Measurements from ENCODE around the gene TNFRSF12A. TPM values are rescaled to one million over a fixed set of nuclear protein-coding genes. Genes with fewer than 3 reads are reported as not detected.
A peak's percentile ranks its signal among the peaks of the same experiment; 100 is the strongest.

Gene TNFRSF12A
- total RNA-seq, 2 donors from 2014 or later: 36.8 to 280 TPM

- no peaks in the 10 kb centered on the region for H3K9me3 ChIP-seq
- peak overlapping the region in 1 of 2 donors; percentile 51 for H3K27ac ChIP-seq
- peaks cover 0 to 16% of the 10 kb centered on the region in 2 donors for H3K27me3 ChIP-seq
- H3K4me3 ChIP-seq: peak overlapping the region; percentile 32 to 45
- DNase-seq (ENCODE audit: low spot score): no peak
- H3K36me3 ChIP-seq: no peaks in the 10 kb centered on the region
- H3K4me1 ChIP-seq: peaks cover 0 to 5% of the 10 kb centered on the region in 2 donors
- no peak for TF ChIP-seq CTCF (IDR thresholded peaks at IDR 0.05)
These were observed 15.3 kb upstream of the TNFRSF12A start for GRCh38 chr16:3004781-3005284.

- no peak overlapping the region for H3K27ac ChIP-seq
- H3K9me3 ChIP-seq: no peaks in the 10 kb centered on the region
- H3K27me3 ChIP-seq: peaks cover 7 to 16% of the 10 kb centered on the region in 2 donors
- no peak overlapping the region for H3K4me3 ChIP-seq
- DNase-seq (ENCODE audit: low spot score): no peak
- TF ChIP-seq CTCF (IDR thresholded peaks at IDR 0.05): no peak
- no peaks in the 10 kb centered on the region for H3K36me3 ChIP-seq
- H3K4me1 ChIP-seq: peaks cover 0 to 5% of the 10 kb centered on the region in 2 donors
These were observed 12.9 kb upstream of the TNFRSF12A start for GRCh38 chr16:3007059-3007956.

- TF ChIP-seq CTCF (IDR thresholded peaks at IDR 0.05): no peak
- H3K4me3 ChIP-seq: no peak overlapping the region
- peaks cover 0 to 5% of the 10 kb centered on the region in 2 donors for H3K4me1 ChIP-seq
- H3K9me3 ChIP-seq: no peaks in the 10 kb centered on the region
- no peak overlapping the region for H3K27ac ChIP-seq
- H3K36me3 ChIP-seq: no peaks in the 10 kb centered on the region
- H3K27me3 ChIP-seq: peaks cover 8 to 16% of the 10 kb centered on the region in 2 donors
- no peak for DNase-seq (ENCODE audit: low spot score)
These were observed 12.0 kb upstream of the TNFRSF12A start for GRCh38 chr16:3007957-3008689.

- H3K4me3 ChIP-seq: no peak overlapping the region
- no peaks in the 10 kb centered on the region for H3K36me3 ChIP-seq
- no peaks in the 10 kb centered on the region for H3K9me3 ChIP-seq
- DNase-seq (ENCODE audit: low spot score): no peak
- no peak for TF ChIP-seq CTCF (IDR thresholded peaks at IDR 0.05)
- H3K27ac ChIP-seq: no peak overlapping the region
- peaks cover 0 to 5% of the 10 kb centered on the region in 2 donors for H3K4me1 ChIP-seq
- peaks cover 8 to 16% of the 10 kb centered on the region in 2 donors for H3K27me3 ChIP-seq
These were observed 11.5 kb upstream of the TNFRSF12A start for GRCh38 chr16:3008690-3009037.

- Histone ChIP-seq H3K36me3 (no peaks in the 10 kb centered on the region), H3K27me3 (peaks cover 8 to 16% of the 10 kb centered on the region in 2 donors), H3K4me3 (no peak overlapping the region), H3K4me1 (peaks cover 0 to 3% of the 10 kb centered on the region in 2 donors), H3K27ac (no peak overlapping the region), H3K9me3 (no peaks in the 10 kb centered on the region)
- no peak for TF ChIP-seq CTCF (IDR thresholded peaks at IDR 0.05)
- no peak for DNase-seq (ENCODE audit: low spot score)
These were observed 10.4 kb upstream of the TNFRSF12A start for GRCh38 chr16:3009568-3010390.

Data from right atrium auricular region (tissue), 2 donors.